IPS DF 4.7 (cell line): ENCODE results near the gene BEX3.
"Not testable (repeated sequence)": the region's sequence is repeated elsewhere in the genome, so short reads cannot be mapped to it uniquely, and the experiment has no call there.

ENCODE experiments used
- DNase-seq: peaks from one replicate; pipeline ENCODE4 v3.0.0-alpha.2; 2013; ENCODE audit warnings: low spot score; ENCODE audit errors: extremely low read depth

BEX3 gene

GRCh38 chrX:103378990-103379389 lies 2.7 kb downstream of the BEX3 start:
- DNase-seq = no peak

DNA sequence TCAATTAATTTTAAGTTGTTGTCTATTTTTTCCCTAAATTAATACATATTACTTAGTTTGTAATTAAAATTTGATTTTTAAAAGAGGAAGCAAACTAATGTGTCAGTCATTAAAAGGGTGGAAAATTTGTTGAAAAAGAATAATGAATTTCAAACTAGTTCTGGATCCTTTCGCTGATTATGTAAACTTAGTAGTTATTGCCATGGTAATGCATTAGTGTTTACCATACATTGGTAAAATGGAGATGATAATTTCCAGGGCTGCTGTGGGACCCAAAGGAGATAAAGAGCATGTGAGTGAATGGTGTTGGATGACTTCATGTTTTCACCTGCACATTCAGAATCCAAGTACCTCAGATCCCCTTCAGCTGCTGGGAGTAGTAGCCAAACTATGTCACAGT lies 6.5 kb downstream of the BEX3 start:
- no peak for DNase-seq

DNA sequence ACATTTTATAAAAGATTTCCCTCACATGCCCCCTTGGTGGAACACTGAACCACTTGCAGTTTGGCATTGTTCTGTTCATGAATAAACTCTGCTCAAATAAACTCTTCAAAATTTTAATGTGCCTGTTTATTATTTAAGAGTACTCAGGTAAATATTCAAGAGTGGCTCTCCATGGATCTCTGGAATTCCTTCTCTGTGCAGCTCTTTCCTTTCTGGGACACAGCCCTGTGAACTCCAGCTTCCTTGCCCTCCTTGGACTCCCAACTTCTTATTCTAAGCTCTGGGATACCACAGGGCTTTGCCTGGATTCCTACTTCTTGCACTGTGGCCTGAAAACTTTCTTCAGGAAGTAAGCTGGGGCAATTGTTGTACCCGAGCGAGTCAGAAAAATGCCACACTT lies 8.3 kb downstream of the BEX3 start:
- DNase-seq = no peak

GRCh38 chrX:103385283-103385830 lies 9.0 kb downstream of the BEX3 start:
- DNase-seq = not testable (repeated sequence)

- no peak for DNase-seq
Measured at GRCh38 chrX:103386332-103386731, 10.0 kb downstream of the BEX3 start.

GRCh38 chrX:103393487-103393886 lies 17.1 kb downstream of the BEX3 start:
- no peak for DNase-seq

- no peak for DNase-seq
Measured at GRCh38 chrX:103396186-103396585, 19.8 kb downstream of the BEX3 start.

DNA sequence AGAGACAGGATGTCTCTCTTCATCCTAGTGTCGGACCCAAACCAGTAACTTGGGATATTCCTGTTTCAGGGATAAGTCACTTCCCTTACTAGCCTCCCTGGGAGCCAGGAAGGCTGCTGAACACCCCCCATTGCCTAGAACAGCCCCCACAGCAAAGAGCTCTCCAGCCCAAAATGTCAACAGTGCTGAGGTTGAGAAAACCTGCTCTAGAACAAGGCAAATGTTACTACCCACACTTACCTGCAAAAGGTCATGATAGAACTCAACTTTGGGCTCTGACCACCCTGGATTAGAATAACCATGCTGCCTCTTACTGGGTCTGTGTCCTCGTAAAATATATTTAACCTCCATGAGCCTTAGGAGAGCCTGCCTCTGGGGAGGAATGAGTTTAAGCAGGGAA lies 20.3 kb downstream of the BEX3 start:
- DNase-seq = no peak

- DNase-seq = no peak
Measured at GRCh38 chrX:103397707-103398106, 21.4 kb downstream of the BEX3 start.

- no peak for DNase-seq
Measured at GRCh38 chrX:103398421-103398864, 22.1 kb downstream of the BEX3 start.

GRCh38 chrX:103399744-103400143 lies 23.4 kb downstream of the BEX3 start:
- DNase-seq = no peak

DNA sequence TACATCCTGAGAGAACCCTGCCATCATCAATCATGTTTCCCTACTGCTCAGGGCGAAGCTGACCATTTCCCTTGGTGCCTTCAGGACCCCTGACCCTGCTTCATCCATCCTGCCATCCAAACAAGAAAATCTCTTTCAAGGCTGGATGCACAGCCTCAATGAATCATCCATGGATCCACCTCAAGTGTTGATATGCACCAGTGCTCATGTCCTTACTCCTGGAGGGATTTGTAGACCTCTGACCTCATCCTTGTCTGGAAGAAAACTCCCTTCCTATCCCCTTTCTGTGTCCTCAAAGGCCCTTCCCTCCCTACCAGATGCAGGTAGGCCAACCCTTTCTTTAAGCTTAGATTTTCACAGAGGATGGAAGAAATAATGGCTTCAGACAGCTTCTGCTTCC lies 24.6 kb downstream of the BEX3 start:
- DNase-seq = no peak

DNA sequence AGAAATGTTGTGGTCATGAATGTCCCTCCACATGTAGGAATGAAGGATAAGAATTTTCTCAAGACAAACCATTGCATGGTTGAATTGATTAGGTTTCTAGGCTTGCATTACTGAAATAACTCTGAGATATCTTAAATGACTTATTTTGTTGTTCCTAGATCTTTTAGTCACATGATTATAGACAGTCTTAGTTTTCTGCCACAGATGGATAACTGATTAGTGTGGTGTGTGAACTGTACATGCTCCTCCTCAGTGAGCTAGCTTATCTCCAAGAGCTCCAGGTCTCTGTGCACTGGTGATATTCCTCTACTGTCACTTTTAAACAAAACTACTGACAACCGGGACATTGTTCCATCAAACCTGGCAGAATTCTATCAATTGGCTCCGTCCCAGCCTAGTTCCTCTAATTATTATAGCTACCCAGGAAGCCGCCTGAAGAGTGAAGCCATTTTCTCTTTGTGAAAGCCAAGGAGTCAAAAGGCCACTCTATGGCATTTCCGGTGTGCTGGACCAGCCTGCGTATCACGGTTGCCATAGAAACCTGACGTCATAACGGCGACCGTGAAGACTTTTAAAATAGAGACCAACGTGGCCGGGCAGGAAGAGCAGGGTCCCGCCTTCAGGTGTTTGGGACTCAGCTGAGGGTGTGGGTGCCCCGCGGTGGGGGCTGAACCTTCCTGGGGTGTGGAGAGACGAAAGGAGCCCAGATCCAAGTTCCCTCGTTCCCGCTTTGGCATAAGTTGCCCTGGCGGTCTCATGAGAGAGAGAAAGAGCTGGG lies 28.1 kb downstream of the BEX3 start:
- DNase-seq = peak; percentile 69

- no peak for DNase-seq
Measured at GRCh38 chrX:103405009-103405333, 28.6 kb downstream of the BEX3 start.

- DNase-seq = no peak
Measured at GRCh38 chrX:103406256-103406655, 29.9 kb downstream of the BEX3 start.

DNA sequence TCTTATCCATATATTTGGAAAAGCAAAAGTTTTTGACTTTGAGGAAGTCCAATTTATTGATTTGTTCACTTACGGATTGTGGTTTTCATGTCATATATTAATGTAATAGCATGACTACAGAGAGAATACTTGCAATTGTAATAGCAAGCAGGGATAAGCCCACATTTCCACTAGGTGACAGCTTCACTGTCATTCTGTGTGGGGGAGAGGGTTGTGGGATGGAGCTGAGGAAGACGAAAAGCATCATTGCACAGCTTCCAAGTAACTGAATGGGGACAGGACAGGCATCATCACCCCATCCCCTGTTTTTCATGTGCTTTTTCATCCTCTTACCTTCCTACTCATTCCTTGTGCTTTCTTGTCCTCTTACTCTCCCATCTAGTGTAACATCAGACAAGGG lies 31.4 kb downstream of the BEX3 start:
- DNase-seq = no peak

DNA sequence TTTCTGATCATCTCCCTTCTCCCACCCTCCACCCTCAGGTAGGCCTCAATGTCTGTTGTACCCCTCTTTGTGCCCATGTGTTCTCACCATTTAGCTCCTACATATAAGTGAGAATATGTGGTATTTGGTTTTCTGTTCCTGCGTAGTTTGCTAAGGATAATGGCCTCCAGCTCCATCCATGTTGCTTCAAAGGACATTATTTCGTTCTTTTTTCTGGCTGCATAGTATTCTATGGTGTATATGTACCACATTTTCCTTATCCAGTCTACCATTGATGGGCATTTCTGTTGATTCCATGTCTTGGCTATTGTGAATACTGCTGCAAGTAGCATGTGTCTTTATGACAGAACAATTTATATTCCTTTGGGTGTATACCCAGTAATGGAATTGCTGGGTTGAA lies 35.4 kb downstream of the BEX3 start:
- DNase-seq = not testable (repeated sequence)

GRCh38 chrX:103413705-103414387 lies 37.5 kb downstream of the BEX3 start:
- no peak for DNase-seq

DNA sequence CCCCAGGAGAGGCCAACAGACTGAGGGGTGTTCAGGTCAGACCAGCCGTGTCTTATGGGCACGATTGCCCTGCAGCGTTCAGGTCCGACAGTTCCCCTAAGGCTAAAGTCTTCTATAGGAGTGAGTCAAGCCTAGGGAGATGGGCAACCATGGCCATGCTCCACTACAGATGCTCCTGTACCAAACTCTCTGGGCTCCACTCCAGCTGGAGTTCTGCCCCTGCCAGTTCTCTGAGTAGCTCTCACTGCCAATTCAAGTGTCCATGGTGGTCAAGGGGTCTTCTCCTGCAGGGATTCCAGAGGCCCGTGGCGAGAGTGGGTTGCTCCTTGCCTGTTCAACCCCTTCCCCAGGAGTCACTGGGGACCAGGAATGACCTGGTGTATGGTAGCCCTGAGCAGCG lies 38.2 kb downstream of the BEX3 start:
- DNase-seq = no peak

DNA sequence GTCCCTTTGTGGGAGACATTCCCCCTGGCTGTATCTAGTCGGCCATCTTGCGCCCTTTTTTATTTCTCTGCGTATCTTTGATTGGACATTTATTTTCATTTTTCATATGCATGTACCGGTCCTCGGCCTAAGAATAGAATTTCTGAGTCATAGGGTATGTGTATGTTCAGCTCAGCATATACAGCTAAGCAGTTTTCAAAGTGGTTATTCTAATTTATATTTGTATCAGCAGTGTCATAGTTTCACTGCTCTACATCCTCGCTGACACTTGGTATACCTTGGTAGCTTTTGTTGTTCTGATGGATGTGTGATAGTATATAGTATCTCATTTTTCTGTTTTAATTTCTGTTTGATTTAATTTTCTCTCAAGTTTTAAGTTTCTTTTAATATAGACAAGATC lies 38.7 kb downstream of the BEX3 start:
- DNase-seq = no peak

DNA sequence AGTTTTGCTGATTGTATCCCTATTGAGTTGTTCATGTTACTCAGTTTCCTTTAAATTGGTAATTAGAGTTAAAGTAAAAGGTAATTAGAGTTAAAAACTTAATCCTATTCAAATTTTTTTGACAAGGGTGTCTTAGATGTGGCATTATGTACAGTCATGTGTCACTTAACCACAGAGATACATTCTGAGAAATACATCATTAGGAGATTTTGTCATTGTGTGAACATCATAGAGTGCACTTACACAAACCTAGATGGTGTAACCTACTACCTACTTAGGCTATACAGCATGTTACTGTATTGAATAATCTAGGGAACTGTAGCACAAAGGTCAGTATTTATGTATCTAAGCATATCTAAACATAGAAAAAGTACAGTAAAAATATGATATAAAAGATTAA lies 39.2 kb downstream of the BEX3 start:
- no peak for DNase-seq

DNA sequence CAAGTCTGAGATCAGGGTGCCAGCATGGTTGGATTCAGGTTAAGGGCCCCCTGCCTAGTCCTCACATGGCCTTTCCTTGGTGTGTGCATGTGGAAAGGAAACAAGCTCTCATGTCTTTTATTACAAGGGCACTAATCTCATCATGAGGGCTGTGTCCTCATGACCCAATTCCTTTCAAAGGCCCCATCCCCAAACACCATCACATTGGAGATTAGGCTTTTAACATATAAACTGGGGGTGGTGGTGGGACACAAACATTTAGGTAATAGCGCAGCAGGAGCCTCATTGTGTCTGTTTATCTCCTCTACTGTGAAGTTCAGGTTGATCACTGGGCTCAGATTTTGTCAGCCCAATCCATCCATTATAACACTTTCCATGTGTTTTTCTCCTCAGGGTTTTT lies 41.0 kb downstream of the BEX3 start:
- no peak for DNase-seq

DNA sequence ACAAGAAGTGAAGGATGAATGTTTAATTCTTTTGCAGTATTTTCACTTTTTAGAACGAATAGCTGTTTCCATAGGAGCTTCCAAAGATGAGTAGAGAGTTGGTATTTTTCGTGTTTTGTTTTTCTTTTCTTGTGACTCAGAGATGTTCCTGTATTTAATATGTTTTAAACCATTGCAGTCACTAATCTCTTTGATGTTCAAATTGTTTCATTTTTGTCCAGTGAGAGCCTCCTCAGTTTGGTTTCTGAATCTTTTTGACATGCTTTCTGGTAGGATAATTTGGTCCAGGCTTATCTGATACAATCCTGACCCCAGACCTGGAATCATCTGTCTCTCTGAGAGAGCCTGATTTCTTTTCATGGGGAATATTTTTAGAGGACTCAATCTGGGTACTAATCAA lies 41.6 kb downstream of the BEX3 start:
- no peak for DNase-seq
